Measurements from ENCODE around the gene CLDN9. TPM values are rescaled to one million over a fixed set of nuclear protein-coding genes. Genes with fewer than 3 reads are reported as not detected.
A peak's percentile ranks its signal among the peaks of the same experiment; 100 is the strongest.

The CLDN9 gene
- total RNA-seq, 2 experiments from 2014 or later, result not detected

DNA sequence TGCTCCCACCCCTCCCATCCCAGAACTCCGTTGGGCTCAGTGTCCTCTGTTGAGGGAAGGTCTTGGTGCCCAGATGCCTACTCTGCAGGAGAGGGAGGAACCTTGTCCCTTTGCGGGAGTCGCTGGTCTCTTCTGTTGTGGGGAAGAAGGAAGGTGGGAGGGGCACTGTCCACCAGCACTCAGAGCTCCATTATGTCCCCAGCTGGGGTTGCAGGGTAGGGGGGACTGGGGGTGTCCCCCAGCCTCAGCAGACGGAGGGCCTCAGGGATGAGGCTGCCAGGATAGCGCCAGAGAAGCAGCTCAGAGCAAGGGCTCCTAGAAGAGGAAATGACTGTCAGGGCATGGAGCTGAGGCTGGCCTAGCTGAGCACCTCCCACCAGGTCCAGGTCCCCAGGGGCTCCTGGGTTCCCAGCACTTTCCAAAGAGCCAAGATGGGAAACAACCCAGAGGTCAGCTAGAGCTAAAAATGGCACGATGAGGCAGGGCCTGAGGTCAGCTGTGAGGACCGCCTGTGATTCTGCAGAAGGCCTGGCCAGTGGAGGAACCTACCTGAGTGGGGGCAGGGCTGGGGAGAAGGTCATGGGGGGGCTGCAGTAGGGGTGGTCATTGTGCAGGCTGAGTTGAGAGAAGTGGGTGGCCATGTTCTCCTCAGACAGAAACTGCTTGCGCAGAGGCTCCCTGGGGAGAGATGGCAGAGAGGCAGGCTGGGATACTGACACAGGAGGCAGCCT lies 10.1 kb downstream of the CLDN9 start:
- peaks cover 48% of the 10 kb centered on the region for H3K4me1 Mint-ChIP-seq (ENCODE audit: low read depth)

DNA sequence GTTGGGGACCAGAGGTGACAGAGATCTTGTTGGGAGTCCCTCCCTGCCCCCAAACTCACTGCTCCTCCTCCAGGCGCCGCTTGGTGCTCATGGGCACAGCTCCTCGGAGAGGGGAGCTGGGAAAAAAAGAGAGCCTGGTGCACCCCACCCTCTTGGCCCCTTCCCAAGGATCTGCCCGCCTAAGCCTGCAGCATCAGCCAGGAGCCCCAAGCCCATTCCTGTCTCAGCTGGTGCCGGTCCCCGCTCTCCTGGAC lies 10.6 kb downstream of the CLDN9 start:
- H3K27ac Mint-ChIP-seq, result peak overlapping the region; percentile 97
- ATAC-seq (no peak), DNase-seq (no peak)
- H3K4me1 Mint-ChIP-seq (ENCODE audit: low read depth), result peaks cover 48% of the 10 kb centered on the region
- intact Hi-C loops (cut with micrococcal nuclease), result no loop called here
- CTCF ChIA-PET, result interaction anchor here (1.2 to 10.5 kb wide), 7 partner anchors 8 to 111 kb away, joined by 3 to 135 read pairs (median 7); partner anchors contain the start of gene ZNF213
- H3K27me3 Mint-ChIP-seq, result peaks cover 4% of the 10 kb centered on the region
- no peaks in the 10 kb centered on the region for H3K9me3 Mint-ChIP-seq
- peaks cover 14% of the 10 kb centered on the region for H3K36me3 Mint-ChIP-seq (ENCODE audit: low read depth)
- POLR2A ChIA-PET, result interaction anchor here (0.5 to 1.3 kb wide), 2 partner anchors 9 to 34 kb away, joined by 3 read pairs; no protein-coding TSS in a partner anchor
- H3K4me3 Mint-ChIP-seq, result peak overlapping the region; percentile 77
- no peak for TF ChIP-seq CTCF (IDR thresholded peaks at IDR 0.05)

More for the DNA sequence above, 10.1 kb downstream of the CLDN9 start:
- intact Hi-C loops (cut with micrococcal nuclease), result no loop called here
- Mint-ChIP-seq H3K27ac (peak overlapping the region; percentile 97), H3K9me3 (no peaks in the 10 kb centered on the region), H3K27me3 (peaks cover 2% of the 10 kb centered on the region), H3K36me3 (ENCODE audit: low read depth) (peaks cover 14% of the 10 kb centered on the region), H3K4me3 (peak overlapping the region; percentile 77)
- no peak for TF ChIP-seq CTCF (IDR thresholded peaks at IDR 0.05)
- no peak for ATAC-seq
- DNase-seq, result peak; percentile 52
- ChIA-PET CTCF (interaction anchor here (0.8 to 10.5 kb wide), 8 partner anchors 8 to 112 kb away, joined by 3 to 135 read pairs (median 6); partner anchors contain the start of gene ZNF213), POLR2A (interaction anchor here (0.5 to 1.3 kb wide), 2 partner anchors 8 to 35 kb away, joined by 3 read pairs; no protein-coding TSS in a partner anchor)

GRCh38 chr16:3023669-3024478 lies 11.2 kb downstream of the CLDN9 start, which contains the start of the genes HCFC1R1 and THOC6:
HCFC1R1 (minus strand) TSS chr16:3023942; CDS start chr16:3023941, 1 bp downstream.
THOC6 (plus strand) TSS chr16:3024035; CDS start chr16:3024327, 292 bp downstream.
- DNase-seq, result peak; percentile 99
- Mint-ChIP-seq H3K4me3 (peak within 1 kb of the TSS; percentile 77), H3K36me3 (ENCODE audit: low read depth) (peaks cover 14% of the 10 kb centered on the region), H3K27ac (peak within 1 kb of the TSS; percentile 97), H3K27me3 (peaks cover 7% of the 10 kb centered on the region), H3K4me1 (ENCODE audit: low read depth) (peaks cover 50% of the 10 kb centered on the region), H3K9me3 (no peaks in the 10 kb centered on the region)
- ChIA-PET POLR2A (interaction anchor here (0.5 to 1.3 kb wide), 5 partner anchors 10 to 376 kb away, joined by 3 read pairs; no protein-coding TSS in a partner anchor), CTCF (interaction anchor here (1.0 to 10.5 kb wide), 7 partner anchors 7 to 111 kb away, joined by 3 to 135 read pairs (median 7); partner anchors contain the start of gene ZNF213)
- ATAC-seq, result peak; percentile 70
- TF ChIP-seq CTCF (IDR thresholded peaks at IDR 0.05), result no peak
- intact Hi-C loops (cut with micrococcal nuclease), result no loop called here

GRCh38 chr16:3025032-3026002 lies 12.6 kb downstream of the CLDN9 start:
- H3K4me3 Mint-ChIP-seq, result peak overlapping the region; percentile 77
- no peaks in the 10 kb centered on the region for H3K9me3 Mint-ChIP-seq
- ATAC-seq, result no peak
- POLR2A ChIA-PET, result interaction anchor here (1.4 kb wide), 1 partner anchor 26 kb away, joined by 3 read pairs; no protein-coding TSS in a partner anchor
- H3K27ac Mint-ChIP-seq, result no peak overlapping the region
- H3K4me1 Mint-ChIP-seq (ENCODE audit: low read depth), result peaks cover 56% of the 10 kb centered on the region
- intact Hi-C loops (cut with micrococcal nuclease), result no loop called here
- TF ChIP-seq CTCF (IDR thresholded peaks at IDR 0.05), result no peak
- CTCF ChIA-PET, result interaction anchor here (1.4 to 10.5 kb wide), 5 partner anchors 6 to 104 kb away, joined by 3 to 135 read pairs (median 11); no protein-coding TSS in a partner anchor
- H3K36me3 Mint-ChIP-seq (ENCODE audit: low read depth), result peaks cover 14% of the 10 kb centered on the region
- peaks cover 16% of the 10 kb centered on the region for H3K27me3 Mint-ChIP-seq
- DNase-seq, result no peak
